Prostate gland (tissue), 2 donors: Measurements from ENCODE around the gene GPRC5D.

Experiments used
- CTCF ChIP-seq, 4 experiments: fragments of 200-600 bp in 2 of 4; fragments of 450-650 bp in 2 of 4; sonication (generic) in 2 of 4; IDR thresholded peaks; 1 replicate in 3 of 4; 2 replicates in 1 of 4; pipeline ENCODE4 v1.5.1; 2016 to 2019; ENCODE audit warnings: antibody characterized with exemption in 4 of 4, mild to moderate bottlenecking in 2 of 4, moderate library complexity in 2 of 4
- POLR2A ChIP-seq: fragments of 450-650 bp; IDR thresholded peaks from one replicate; pipeline ENCODE4 v1.6.1; 2016; ENCODE audit warnings: antibody characterized with exemption, mild to moderate bottlenecking

DNA sequence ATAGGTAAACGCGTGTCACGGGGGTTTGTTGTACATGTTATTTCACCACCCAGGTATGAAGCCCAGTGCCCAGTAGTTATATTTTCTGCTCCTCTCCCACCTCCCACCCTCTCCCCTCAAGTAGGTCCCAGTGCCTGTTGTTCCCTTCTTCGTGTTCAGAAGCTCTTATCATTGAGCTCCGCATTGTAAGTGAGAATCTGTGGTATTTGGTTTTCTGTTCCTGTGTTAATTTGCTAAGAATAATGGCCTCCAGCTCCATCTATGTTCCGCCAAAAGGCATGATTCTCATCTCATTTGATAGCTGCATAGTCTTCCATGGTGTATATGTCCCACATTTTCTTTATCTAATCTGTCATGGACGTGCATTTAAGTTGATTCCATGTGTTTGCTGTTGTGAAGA, 6.9 kb upstream of the GPRC5D start:
- TF ChIP-seq CTCF (IDR thresholded peaks at IDR 0.05), result no peak
- no peak for TF ChIP-seq POLR2A
